Measurements from ENCODE around the gene GALNT10. TPM values are rescaled to one million over a fixed set of nuclear protein-coding genes. Genes with fewer than 3 reads are reported as not detected.

GALNT10 gene
- total and polyA plus RNA-seq, 2 of the 8 experiments (the other 6 are each of a cell fraction or from before 2014, with no cell fraction given): 4.6 to 15.5 TPM

DNA sequence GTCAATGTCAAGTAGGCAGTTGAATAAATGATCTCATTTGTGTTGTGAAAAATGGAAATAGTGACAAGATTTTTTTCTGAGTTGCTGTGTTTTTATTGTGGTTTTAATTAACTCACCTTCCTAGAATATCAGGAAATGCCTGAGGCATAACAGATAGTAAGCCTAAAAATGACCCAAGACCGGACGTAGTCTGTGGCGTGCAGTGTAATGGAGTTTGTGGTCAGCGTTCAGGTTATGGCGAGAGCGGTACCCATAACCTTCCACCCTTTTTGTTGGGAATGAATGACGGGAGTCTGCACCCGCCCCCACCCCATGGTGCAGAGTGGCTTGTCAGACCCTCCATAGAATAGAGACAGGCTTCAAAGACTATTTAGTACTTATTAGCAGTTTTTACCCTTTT lies 119.3 kb downstream of the GALNT10 start (continued):
- TF ChIP-seq CTBP2 (IDR thresholded peaks at IDR 0.05; ENCODE audit: borderline replicate concordance, insufficient read depth, insufficient read length, low read length): no peak
- TF ChIP-seq BRCA1 (IDR thresholded peaks at IDR 0.05; ENCODE audit: low read depth, low read length): no peak
- no peak for TF ChIP-seq BACH1 (IDR thresholded peaks at IDR 0.05; ENCODE audit: low read length)
